Measurements from ENCODE around the gene GRPEL1. TPM values are rescaled to one million over a fixed set of nuclear protein-coding genes. Genes with fewer than 3 reads are reported as not detected.

The GRPEL1 gene
- total and polyA plus RNA-seq, 10 of the 15 experiments (the other 5 are each of a cell fraction or from before 2014, with no cell fraction given), result 30.8 to 119 (median 67.6) TPM

DNA sequence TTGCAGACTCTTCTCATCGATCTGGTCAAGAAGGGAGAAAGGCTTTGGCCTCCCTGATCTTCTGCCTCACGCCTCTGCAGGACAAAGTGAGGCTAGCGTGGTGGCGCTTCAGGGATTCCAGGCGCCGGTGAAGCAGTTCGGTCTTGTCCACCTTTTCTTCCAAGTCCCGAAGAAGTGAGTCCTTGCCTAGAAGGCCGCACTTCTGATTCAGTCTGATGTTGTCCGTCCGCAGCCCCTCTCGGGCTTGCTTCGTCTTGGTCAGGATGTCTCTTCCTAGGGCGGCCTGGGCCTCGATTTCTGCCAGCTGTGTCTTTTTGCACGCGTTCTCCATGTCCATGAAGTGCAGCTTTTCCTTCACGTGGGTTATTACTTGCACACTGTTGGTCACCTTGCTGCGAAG, 26.6 kb downstream of the GRPEL1 start:
- H3K9me3 ChIP-seq (replicated peaks; ENCODE audit: control insufficient read depth, insufficient read depth, low read length), result no peaks in the 10 kb centered on the region
- peaks cover 20% of the 10 kb centered on the region for H3K4me1 ChIP-seq (ENCODE audit: control insufficient read depth, insufficient read depth, low read length)
- H3K4me2 ChIP-seq (ENCODE audit: control insufficient read depth, insufficient read depth), result no peak overlapping the region
- H3K4me3 ChIP-seq, result no peak overlapping the region
- peaks cover 27% of the 10 kb centered on the region for H3K79me2 ChIP-seq (ENCODE audit: control insufficient read depth, insufficient read depth, low read length)
- CTCF ChIA-PET, result interaction anchor here (1.2 to 9.1 kb wide), 3 partner anchors 27 to 67 kb away, joined by 3 to 210 read pairs (median 18); partner anchors contain the start of gene GRPEL1
- TF ChIP-seq, protein P1, sequence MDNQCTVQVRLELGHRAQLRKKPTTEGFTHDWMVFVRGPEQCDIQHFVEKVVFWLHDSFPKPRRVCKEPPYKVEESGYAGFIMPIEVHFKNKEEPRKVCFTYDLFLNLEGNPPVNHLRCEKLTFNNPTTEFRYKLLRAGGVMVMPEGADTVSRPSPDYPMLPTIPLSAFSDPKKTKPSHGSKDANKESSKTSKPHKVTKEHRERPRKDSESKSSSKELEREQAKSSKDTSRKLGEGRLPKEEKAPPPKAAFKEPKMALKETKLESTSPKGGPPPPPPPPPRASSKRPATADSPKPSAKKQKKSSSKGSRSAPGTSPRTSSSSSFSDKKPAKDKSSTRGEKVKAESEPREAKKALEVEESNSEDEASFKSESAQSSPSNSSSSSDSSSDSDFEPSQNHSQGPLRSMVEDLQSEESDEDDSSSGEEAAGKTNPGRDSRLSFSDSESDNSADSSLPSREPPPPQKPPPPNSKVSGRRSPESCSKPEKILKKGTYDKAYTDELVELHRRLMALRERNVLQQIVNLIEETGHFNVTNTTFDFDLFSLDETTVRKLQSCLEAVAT (IDR thresholded peaks at IDR 0.05), result no peak
- TF ChIP-seq CHD4 (IDR thresholded peaks at IDR 0.05), result no peak
- TF ChIP-seq NFIC (IDR thresholded peaks at IDR 0.05; ENCODE audit: low read depth, low read length), result no peak
- no peak for TF ChIP-seq RCOR1 (conservative IDR thresholded peaks at IDR 0.05; ENCODE audit: low read depth, low read length)
- no peak for TF ChIP-seq TCF12 (IDR thresholded peaks at IDR 0.05; ENCODE audit: low read depth, low read length)
- TF ChIP-seq CREM (IDR thresholded peaks at IDR 0.05; ENCODE audit: low read depth), result no peak
- TF ChIP-seq, protein P2, sequence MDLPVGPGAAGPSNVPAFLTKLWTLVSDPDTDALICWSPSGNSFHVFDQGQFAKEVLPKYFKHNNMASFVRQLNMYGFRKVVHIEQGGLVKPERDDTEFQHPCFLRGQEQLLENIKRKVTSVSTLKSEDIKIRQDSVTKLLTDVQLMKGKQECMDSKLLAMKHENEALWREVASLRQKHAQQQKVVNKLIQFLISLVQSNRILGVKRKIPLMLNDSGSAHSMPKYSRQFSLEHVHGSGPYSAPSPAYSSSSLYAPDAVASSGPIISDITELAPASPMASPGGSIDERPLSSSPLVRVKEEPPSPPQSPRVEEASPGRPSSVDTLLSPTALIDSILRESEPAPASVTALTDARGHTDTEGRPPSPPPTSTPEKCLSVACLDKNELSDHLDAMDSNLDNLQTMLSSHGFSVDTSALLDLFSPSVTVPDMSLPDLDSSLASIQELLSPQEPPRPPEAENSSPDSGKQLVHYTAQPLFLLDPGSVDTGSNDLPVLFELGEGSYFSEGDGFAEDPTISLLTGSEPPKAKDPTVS (IDR thresholded peaks at IDR 0.05; ENCODE audit: low read depth, low read length), result no peak
- TF ChIP-seq SUZ12 (IDR thresholded peaks at IDR 0.05; ENCODE audit: unreplicated experiment), result no peak
- no peak for TF ChIP-seq ZNF274 (IDR thresholded peaks at IDR 0.05; ENCODE audit: insufficient read depth, insufficient read length)
- no peaks in the 10 kb centered on the region for H3K36me3 ChIP-seq (ENCODE audit: control insufficient read depth in 2 of 2, insufficient read depth in 2 of 2, low read length in 1 of 2)
- POLR2A ChIA-PET, result interaction anchor here (2.0 to 7.2 kb wide), 2 partner anchors 26 to 30 kb away, joined by 4 to 88 read pairs; partner anchors contain the start of gene GRPEL1
- SMC1A ChIA-PET (ENCODE audit: uncharacterized antibody, unreplicated experiment), result interaction anchor here (1.0 to 1.9 kb wide), 3 partner anchors 27 to 49 kb away, joined by 3 to 6 read pairs (median 3); partner anchors contain the start of gene GRPEL1
- ATAC-seq (no peak), FAIRE-seq (no peak), DNase-seq (ENCODE audit: low read depth, low spot score) (no peak)
- 90% methylated on average over 18 of the region's 19 CpGs for WGBS (ENCODE audit: insufficient coverage, insufficient replicate concordance, low lambda C conversion rate, missing lambda C conversion rate)
- H4K20me1 ChIP-seq (ENCODE audit: control insufficient read depth, insufficient read depth), result 0 out of 2 replicates have a peak, but pooled peaks cover 3% of the 10 kb centered on the region
- intact Hi-C loops (cut with micrococcal nuclease; ENCODE audit: unreplicated experiment) (no loop called here), in situ Hi-C loops (cut with MboI) (no loop called here)
- peaks cover 0 to 2% of the 10 kb centered on the region in 2 experiments; a peak in 1 of 4 replicates for H3K27me3 ChIP-seq (replicated peaks in 1 of 2; ENCODE audit: control insufficient read depth in 2 of 2, insufficient read depth in 2 of 2, low read length in 1 of 2)
- BruUV-seq (replicated peaks), result no TSS peak
- H3K9ac ChIP-seq (ENCODE audit: control insufficient read depth, insufficient read depth, low read length), result no peak overlapping the region
- RAD21 ChIA-PET (ENCODE audit: unreplicated experiment), result interaction anchor here (0.9 to 1.3 kb wide), 5 partner anchors 25 to 138 kb away, joined by 3 to 5 read pairs (median 3); partner anchors contain the start of gene GRPEL1
- H2AFZ ChIP-seq (ENCODE audit: control insufficient read depth, low read depth, low read length), result no peak overlapping the region
- no peak overlapping the region for H3K27ac ChIP-seq (ENCODE audit: control insufficient read depth, insufficient read depth)
